ENCODE data around the gene HSPA1A.
"Not testable (repeated sequence)": the region's sequence is repeated elsewhere in the genome, so short reads cannot be mapped to it uniquely, and the experiment has no call there.

Gene HSPA1A

GRCh38 chr6:31799781-31800180 is 15.6 kb upstream of the HSPA1A start:
- Histone ChIP-seq H3K9ac (ENCODE audit: low read depth, low read length) (no peak overlapping the region), H3K9me3 (ENCODE audit: insufficient read depth, low read depth, low read length) (no peaks in the 10 kb centered on the region), H3K27ac (ENCODE audit: low read length) (no peak overlapping the region), H3K36me3 (ENCODE audit: insufficient read depth, low read depth, low read length) (peaks cover 52% of the 10 kb centered on the region; the same call in 1 of the 2 replicates), H3K27me3 (ENCODE audit: insufficient read depth, low read length) (no peaks in the 10 kb centered on the region), H3K4me3 (ENCODE audit: low read length) (no peak overlapping the region), H3K4me1 (ENCODE audit: insufficient read depth, low read length) (no peaks in the 10 kb centered on the region)

GRCh38 chr6:31801031-31801927 is 14.1 kb upstream of the HSPA1A start:
- H3K9ac ChIP-seq (ENCODE audit: low read depth, low read length); H3K9me3 ChIP-seq (ENCODE audit: insufficient read depth, low read depth, low read length); H3K27ac ChIP-seq (ENCODE audit: low read length); H3K4me1 ChIP-seq (ENCODE audit: insufficient read depth, low read length); H3K27me3 ChIP-seq (ENCODE audit: insufficient read depth, low read length); H3K4me3 ChIP-seq (ENCODE audit: low read length): not testable (repeated sequence)
- H3K36me3 ChIP-seq (ENCODE audit: insufficient read depth, low read depth, low read length) = peaks cover 52% of the 10 kb centered on the region; the same call in 1 of the 2 replicates

- Histone ChIP-seq H3K36me3 (ENCODE audit: insufficient read depth, low read depth, low read length) (peaks cover 21% of the 10 kb centered on the region; the same call in 1 of the 2 replicates), H3K4me1 (ENCODE audit: insufficient read depth, low read length) (peaks cover 5% of the 10 kb centered on the region), H3K9me3 (ENCODE audit: insufficient read depth, low read depth, low read length) (no peaks in the 10 kb centered on the region), H3K9ac (ENCODE audit: low read depth, low read length) (peak overlapping the region; percentile 98), H3K4me3 (ENCODE audit: low read length) (peak overlapping the region; percentile 96), H3K27me3 (ENCODE audit: insufficient read depth, low read length) (no peaks in the 10 kb centered on the region), H3K27ac (ENCODE audit: low read length) (peak overlapping the region; percentile 85)
Observed at GRCh38 chr6:31805939-31806469, 9.3 kb upstream of the HSPA1A start.

- Histone ChIP-seq H3K27me3 (ENCODE audit: insufficient read depth, low read length) (no peaks in the 10 kb centered on the region), H3K27ac (ENCODE audit: low read length) (peak within 1 kb of the TSS; percentile 85), H3K9ac (ENCODE audit: low read depth, low read length) (peak within 1 kb of the TSS; percentile 98), H3K9me3 (ENCODE audit: insufficient read depth, low read depth, low read length) (no peaks in the 10 kb centered on the region), H3K4me1 (ENCODE audit: insufficient read depth, low read length) (peaks cover 5% of the 10 kb centered on the region), H3K36me3 (ENCODE audit: insufficient read depth, low read depth, low read length) (peaks cover 15% of the 10 kb centered on the region; the same call in 1 of the 2 replicates), H3K4me3 (ENCODE audit: low read length) (peak within 1 kb of the TSS; percentile 96)
Observed at GRCh38 chr6:31806470-31807272, 8.7 kb upstream of the HSPA1A start, which contains the start of gene LSM2. Gene LSM2, minus strand, starts transcription at chr6:31806966. Its CDS starts 209 bp downstream, at chr6:31806757.

- H3K27me3 ChIP-seq (ENCODE audit: insufficient read depth, low read length); H3K4me1 ChIP-seq (ENCODE audit: insufficient read depth, low read length); H3K9me3 ChIP-seq (ENCODE audit: insufficient read depth, low read depth, low read length); H3K36me3 ChIP-seq (ENCODE audit: insufficient read depth, low read depth, low read length); H3K4me3 ChIP-seq (ENCODE audit: low read length); H3K27ac ChIP-seq (ENCODE audit: low read length); H3K9ac ChIP-seq (ENCODE audit: low read depth, low read length): not testable (repeated sequence)
Observed at GRCh38 chr6:31808599-31808998, 6.7 kb upstream of the HSPA1A start.

- Histone ChIP-seq H3K9ac (ENCODE audit: low read depth, low read length) (no peak overlapping the region), H3K36me3 (ENCODE audit: insufficient read depth, low read depth, low read length) (no peaks in the 10 kb centered on the region), H3K27me3 (ENCODE audit: insufficient read depth, low read length) (no peaks in the 10 kb centered on the region), H3K27ac (ENCODE audit: low read length) (no peak overlapping the region), H3K4me3 (ENCODE audit: low read length) (no peak overlapping the region), H3K4me1 (ENCODE audit: insufficient read depth, low read length) (peaks cover 4% of the 10 kb centered on the region; the same call in 1 of the 2 replicates), H3K9me3 (ENCODE audit: insufficient read depth, low read depth, low read length) (no peaks in the 10 kb centered on the region)
Observed at GRCh38 chr6:31811645-31812044, 3.7 kb upstream of the HSPA1A start.

GRCh38 chr6:31813465-31813849 is 1.9 kb upstream of the HSPA1A start:
- Histone ChIP-seq H3K4me3 (ENCODE audit: low read length) (peak overlapping the region; percentile 56), H3K4me1 (ENCODE audit: insufficient read depth, low read length) (peaks cover 7% of the 10 kb centered on the region; the same call in 1 of the 2 replicates), H3K9ac (ENCODE audit: low read depth, low read length) (peak overlapping the region; percentile 71; the same call in 1 of the 2 replicates), H3K9me3 (ENCODE audit: insufficient read depth, low read depth, low read length) (no peaks in the 10 kb centered on the region), H3K27ac (ENCODE audit: low read length) (no peak overlapping the region), H3K36me3 (ENCODE audit: insufficient read depth, low read depth, low read length) (no peaks in the 10 kb centered on the region), H3K27me3 (ENCODE audit: insufficient read depth, low read length) (no peaks in the 10 kb centered on the region)

- H3K9ac ChIP-seq (ENCODE audit: low read depth, low read length) = peak overlapping the region; percentile 93; the same call in 1 of the 2 replicates
- H3K4me1 ChIP-seq (ENCODE audit: insufficient read depth, low read length) = peaks cover 7% of the 10 kb centered on the region; the same call in 1 of the 2 replicates
- no peaks in the 10 kb centered on the region for H3K9me3 ChIP-seq (ENCODE audit: insufficient read depth, low read depth, low read length)
- peak overlapping the region; percentile 96 for H3K27ac ChIP-seq (ENCODE audit: low read length)
- H3K27me3 ChIP-seq (ENCODE audit: insufficient read depth, low read length) = no peaks in the 10 kb centered on the region
- H3K36me3 ChIP-seq (ENCODE audit: insufficient read depth, low read depth, low read length) = no peaks in the 10 kb centered on the region
- H3K4me3 ChIP-seq (ENCODE audit: low read length) = peak overlapping the region; percentile 88
Observed at GRCh38 chr6:31814677-31815024, 692 bp upstream of the HSPA1A start.

GRCh38 chr6:31817133-31817928 is 2.0 kb downstream of the HSPA1A start:
- H3K27ac ChIP-seq (ENCODE audit: low read length); H3K36me3 ChIP-seq (ENCODE audit: insufficient read depth, low read depth, low read length); H3K27me3 ChIP-seq (ENCODE audit: insufficient read depth, low read length); H3K9me3 ChIP-seq (ENCODE audit: insufficient read depth, low read depth, low read length); H3K9ac ChIP-seq (ENCODE audit: low read depth, low read length): not testable (repeated sequence)
- peak overlapping the region; percentile 31; the same call in 1 of the 2 replicates for H3K4me3 ChIP-seq (ENCODE audit: low read length)
- H3K4me1 ChIP-seq (ENCODE audit: insufficient read depth, low read length) = peaks cover 12% of the 10 kb centered on the region; the same call in 1 of the 2 replicates

- H3K4me1 ChIP-seq (ENCODE audit: insufficient read depth, low read length) = peaks cover 16% of the 10 kb centered on the region; the same call in 1 of the 2 replicates
- H3K27ac ChIP-seq (ENCODE audit: low read length); H3K9me3 ChIP-seq (ENCODE audit: insufficient read depth, low read depth, low read length); H3K36me3 ChIP-seq (ENCODE audit: insufficient read depth, low read depth, low read length); H3K9ac ChIP-seq (ENCODE audit: low read depth, low read length); H3K27me3 ChIP-seq (ENCODE audit: insufficient read depth, low read length): not testable (repeated sequence)
- H3K4me3 ChIP-seq (ENCODE audit: low read length) = peak overlapping the region; percentile 31; the same call in 1 of the 2 replicates
Observed at GRCh38 chr6:31817929-31818511, 2.7 kb downstream of the HSPA1A start.
